ENCODE data around the gene ZSCAN16. TPM values are rescaled to one million over a fixed set of nuclear protein-coding genes. Genes with fewer than 3 reads are reported as not detected.

Gene ZSCAN16
- total and polyA plus RNA-seq, 10 of the 15 experiments (the other 5 are each of a cell fraction or from before 2014, with no cell fraction given) = 4.6 to 13.8 (median 10.3) TPM

DNA sequence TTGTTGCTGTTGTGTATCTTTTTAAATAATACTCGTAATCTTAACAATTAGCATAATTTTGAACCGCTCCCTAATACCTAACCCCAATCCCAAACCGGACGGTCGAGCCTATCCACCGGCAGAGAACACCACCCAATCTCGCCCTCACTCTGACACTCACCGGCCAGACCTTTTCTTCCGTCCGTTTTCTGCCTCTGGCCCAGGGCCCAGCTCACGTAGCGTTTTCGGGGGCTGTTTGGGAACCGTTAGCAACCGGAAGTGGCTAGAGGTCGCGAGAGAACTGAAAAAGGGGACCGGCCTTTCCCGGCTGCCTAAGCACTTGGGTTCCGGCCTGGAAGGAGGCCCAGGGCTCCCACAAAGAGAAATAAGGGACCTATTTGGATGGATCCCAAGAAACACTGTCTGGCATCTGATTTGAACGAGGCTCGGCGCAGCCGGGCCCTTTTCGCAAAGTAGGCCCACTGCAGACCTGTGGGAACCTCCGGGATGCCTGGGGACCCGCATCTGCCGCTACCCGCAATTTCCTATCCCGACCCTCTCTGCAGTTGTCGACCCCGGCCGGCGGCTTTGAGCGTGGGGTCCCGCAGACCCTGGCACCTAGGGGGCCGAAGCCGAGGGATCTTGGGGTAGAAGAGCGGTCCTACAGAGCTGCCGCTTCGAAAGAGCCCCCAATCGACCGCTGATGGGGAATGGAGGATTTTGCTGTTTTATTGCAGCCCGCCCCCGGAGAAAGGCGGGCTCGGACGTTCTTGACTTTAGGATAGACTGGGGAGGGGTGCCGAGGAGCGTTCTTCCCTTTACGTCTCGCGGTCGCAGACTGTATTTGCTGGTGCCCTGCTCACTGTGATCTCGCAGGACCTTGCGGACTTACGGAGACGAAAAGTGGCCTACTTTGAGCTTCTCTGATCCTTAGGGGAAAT is 12.4 kb downstream of the ZSCAN16 start (continued):
- TF ChIP-seq EGR1 (IDR thresholded peaks at IDR 0.05; ENCODE audit: borderline replicate concordance in 1 of 2, low read depth in 2 of 2, low read length in 2 of 2) (peak; percentile 42 to 47; a peak in 2 of 3 replicates), RAD51 (IDR thresholded peaks at IDR 0.05) (no peak), YY1 (IDR thresholded peaks at IDR 0.05; ENCODE audit: low read depth, low read length) (peak; percentile 83; the same call in 1 of the 2 replicates), HDGF (IDR thresholded peaks at IDR 0.05) (no peak), STAT1 (conservative IDR thresholded peaks at IDR 0.05) (peak; percentile 82; the same call in 1 of the 2 replicates), BMI1 (IDR thresholded peaks at IDR 0.05; ENCODE audit: borderline replicate concordance) (no peak), NR2F1 (conservative IDR thresholded peaks at IDR 0.05) (peak; percentile 88), ETV6 (conservative IDR thresholded peaks at IDR 0.05 in 1 of 2, IDR thresholded peaks at IDR 0.05 in 1 of 2; ENCODE audit: borderline replicate concordance in 1 of 2, low read depth in 1 of 2) (peak in 1 of 2 experiments; percentile 48; a peak in 2 of 4 replicates), SMAD1 (IDR thresholded peaks at IDR 0.05; ENCODE audit: low read depth, partially characterized antibody) (peak; percentile 77), WRNIP1 (IDR thresholded peaks at IDR 0.05; ENCODE audit: borderline replicate concordance, low read depth, low read length) (no peak), BHLHE40 (IDR thresholded peaks at IDR 0.05; ENCODE audit: borderline replicate concordance in 1 of 2, low read depth in 2 of 2, low read length in 1 of 2) (peak in 1 of 2 experiments; percentile 61; a peak in 3 of 4 replicates), POLR2AphosphoS5 (IDR thresholded peaks at IDR 0.05; ENCODE audit: low read length) (peak; percentile 86), FOXM1 (IDR thresholded peaks at IDR 0.05; ENCODE audit: low read depth, low read length) (peak; percentile 79)
- TF ChIP-seq, protein P1, sequence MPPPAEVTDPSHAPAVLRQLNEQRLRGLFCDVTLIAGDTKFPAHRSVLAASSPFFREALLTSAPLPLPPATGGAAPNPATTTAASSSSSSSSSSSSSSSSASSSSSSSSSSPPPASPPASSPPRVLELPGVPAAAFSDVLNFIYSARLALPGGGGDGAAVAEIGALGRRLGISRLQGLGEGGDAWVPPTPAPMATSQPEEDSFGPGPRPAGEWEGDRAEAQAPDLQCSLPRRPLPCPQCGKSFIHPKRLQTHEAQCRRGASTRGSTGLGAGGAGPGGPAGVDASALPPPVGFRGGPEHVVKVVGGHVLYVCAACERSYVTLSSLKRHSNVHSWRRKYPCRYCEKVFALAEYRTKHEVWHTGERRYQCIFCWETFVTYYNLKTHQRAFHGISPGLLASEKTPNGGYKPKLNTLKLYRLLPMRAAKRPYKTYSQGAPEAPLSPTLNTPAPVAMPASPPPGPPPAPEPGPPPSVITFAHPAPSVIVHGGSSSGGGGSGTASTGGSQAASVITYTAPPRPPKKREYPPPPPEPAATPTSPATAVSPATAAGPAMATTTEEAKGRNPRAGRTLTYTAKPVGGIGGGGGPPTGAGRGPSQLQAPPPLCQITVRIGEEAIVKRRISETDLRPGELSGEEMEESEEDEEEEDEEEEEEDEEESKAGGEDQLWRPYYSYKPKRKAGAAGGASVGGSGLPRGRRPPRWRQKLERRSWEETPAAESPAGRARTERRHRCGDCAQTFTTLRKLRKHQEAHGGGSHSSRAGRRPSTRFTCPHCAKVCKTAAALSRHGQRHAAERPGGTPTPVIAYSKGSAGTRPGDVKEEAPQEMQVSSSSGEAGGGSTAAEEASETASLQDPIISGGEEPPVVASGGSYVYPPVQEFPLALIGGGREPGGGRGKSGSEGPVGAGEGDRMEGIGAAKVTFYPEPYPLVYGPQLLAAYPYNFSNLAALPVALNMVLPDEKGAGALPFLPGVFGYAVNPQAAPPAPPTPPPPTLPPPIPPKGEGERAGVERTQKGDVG (CRISPR knock-in tag; IDR thresholded peaks at IDR 0.05) = no peak
- TF ChIP-seq, protein P2, sequence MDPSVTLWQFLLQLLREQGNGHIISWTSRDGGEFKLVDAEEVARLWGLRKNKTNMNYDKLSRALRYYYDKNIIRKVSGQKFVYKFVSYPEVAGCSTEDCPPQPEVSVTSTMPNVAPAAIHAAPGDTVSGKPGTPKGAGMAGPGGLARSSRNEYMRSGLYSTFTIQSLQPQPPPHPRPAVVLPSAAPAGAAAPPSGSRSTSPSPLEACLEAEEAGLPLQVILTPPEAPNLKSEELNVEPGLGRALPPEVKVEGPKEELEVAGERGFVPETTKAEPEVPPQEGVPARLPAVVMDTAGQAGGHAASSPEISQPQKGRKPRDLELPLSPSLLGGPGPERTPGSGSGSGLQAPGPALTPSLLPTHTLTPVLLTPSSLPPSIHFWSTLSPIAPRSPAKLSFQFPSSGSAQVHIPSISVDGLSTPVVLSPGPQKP (IDR thresholded peaks at IDR 0.05; ENCODE audit: low read depth, low read length) = peak; percentile 77
- TF ChIP-seq, protein P3, sequence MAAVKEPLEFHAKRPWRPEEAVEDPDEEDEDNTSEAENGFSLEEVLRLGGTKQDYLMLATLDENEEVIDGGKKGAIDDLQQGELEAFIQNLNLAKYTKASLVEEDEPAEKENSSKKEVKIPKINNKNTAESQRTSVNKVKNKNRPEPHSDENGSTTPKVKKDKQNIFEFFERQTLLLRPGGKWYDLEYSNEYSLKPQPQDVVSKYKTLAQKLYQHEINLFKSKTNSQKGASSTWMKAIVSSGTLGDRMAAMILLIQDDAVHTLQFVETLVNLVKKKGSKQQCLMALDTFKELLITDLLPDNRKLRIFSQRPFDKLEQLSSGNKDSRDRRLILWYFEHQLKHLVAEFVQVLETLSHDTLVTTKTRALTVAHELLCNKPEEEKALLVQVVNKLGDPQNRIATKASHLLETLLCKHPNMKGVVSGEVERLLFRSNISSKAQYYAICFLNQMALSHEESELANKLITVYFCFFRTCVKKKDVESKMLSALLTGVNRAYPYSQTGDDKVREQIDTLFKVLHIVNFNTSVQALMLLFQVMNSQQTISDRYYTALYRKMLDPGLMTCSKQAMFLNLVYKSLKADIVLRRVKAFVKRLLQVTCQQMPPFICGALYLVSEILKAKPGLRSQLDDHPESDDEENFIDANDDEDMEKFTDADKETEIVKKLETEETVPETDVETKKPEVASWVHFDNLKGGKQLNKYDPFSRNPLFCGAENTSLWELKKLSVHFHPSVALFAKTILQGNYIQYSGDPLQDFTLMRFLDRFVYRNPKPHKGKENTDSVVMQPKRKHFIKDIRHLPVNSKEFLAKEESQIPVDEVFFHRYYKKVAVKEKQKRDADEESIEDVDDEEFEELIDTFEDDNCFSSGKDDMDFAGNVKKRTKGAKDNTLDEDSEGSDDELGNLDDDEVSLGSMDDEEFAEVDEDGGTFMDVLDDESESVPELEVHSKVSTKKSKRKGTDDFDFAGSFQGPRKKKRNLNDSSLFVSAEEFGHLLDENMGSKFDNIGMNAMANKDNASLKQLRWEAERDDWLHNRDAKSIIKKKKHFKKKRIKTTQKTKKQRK (IDR thresholded peaks at IDR 0.05; ENCODE audit: low read depth, low read length) = no peak
- TF ChIP-seq, protein P4, sequence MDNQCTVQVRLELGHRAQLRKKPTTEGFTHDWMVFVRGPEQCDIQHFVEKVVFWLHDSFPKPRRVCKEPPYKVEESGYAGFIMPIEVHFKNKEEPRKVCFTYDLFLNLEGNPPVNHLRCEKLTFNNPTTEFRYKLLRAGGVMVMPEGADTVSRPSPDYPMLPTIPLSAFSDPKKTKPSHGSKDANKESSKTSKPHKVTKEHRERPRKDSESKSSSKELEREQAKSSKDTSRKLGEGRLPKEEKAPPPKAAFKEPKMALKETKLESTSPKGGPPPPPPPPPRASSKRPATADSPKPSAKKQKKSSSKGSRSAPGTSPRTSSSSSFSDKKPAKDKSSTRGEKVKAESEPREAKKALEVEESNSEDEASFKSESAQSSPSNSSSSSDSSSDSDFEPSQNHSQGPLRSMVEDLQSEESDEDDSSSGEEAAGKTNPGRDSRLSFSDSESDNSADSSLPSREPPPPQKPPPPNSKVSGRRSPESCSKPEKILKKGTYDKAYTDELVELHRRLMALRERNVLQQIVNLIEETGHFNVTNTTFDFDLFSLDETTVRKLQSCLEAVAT (IDR thresholded peaks at IDR 0.05) = peak; percentile 74; the same call in 1 of the 2 replicates

All from GM12878 (cell line).